PFSK-1 (cell line): ENCODE measurements around the gene ATG3.

Experiments
- FOXP2 ChIP-seq: optimal IDR thresholded peaks from 2 replicates; pipeline ENCODE3; 2011; ENCODE audit warnings: borderline replicate concordance, control low read depth, inconsistent platforms; ENCODE audit not compliant: insufficient read depth; ENCODE audit errors: extremely low read length, extremely low read depth
- POLR2AphosphoS5 ChIP-seq: IDR thresholded peaks from 2 replicates; pipeline ENCODE4 v1.6.1; 2012; ENCODE audit warnings: low read depth, mild to moderate bottlenecking, control low read depth, low read length, moderate library complexity
- REST ChIP-seq, 2 experiments: IDR thresholded peaks; 2 replicates each; pipeline versions ENCODE4 v1.6.1 to v1.8.0; 2011 to 2012; ENCODE audit warnings: low read depth in 2 of 2, low read length in 2 of 2, control low read depth in 1 of 2, inconsistent platforms in 1 of 2, mild to moderate bottlenecking in 1 of 2, moderate library complexity in 1 of 2; ENCODE audit not compliant: insufficient read depth in 1 of 2
- SIN3A ChIP-seq: IDR thresholded peaks from 2 replicates; pipeline ENCODE4 v1.6.1; 2012; ENCODE audit warnings: mild to moderate bottlenecking, low read length, moderate library complexity, borderline replicate concordance; ENCODE audit not compliant: insufficient read depth
- TAF1 ChIP-seq: IDR thresholded peaks from 2 replicates; pipeline ENCODE4 v1.6.1; 2012; ENCODE audit warnings: low read length, control low read depth, borderline replicate concordance; ENCODE audit not compliant: insufficient read depth

The ATG3 gene

GRCh38 chr3:112605285-112605684 lies 43.5 kb upstream of the ATG3 start:
- TF ChIP-seq TAF1 (no peak), SIN3A (no peak), REST (IDR thresholded peaks at IDR 0.05; ENCODE audit: insufficient read depth in 1 of 2, low read depth in 2 of 2, low read length in 2 of 2) (no peak), FOXP2 (no peak), POLR2AphosphoS5 (no peak)

- TF ChIP-seq SIN3A: no peak
- no peak for TF ChIP-seq REST (IDR thresholded peaks at IDR 0.05; ENCODE audit: insufficient read depth in 1 of 2, low read depth in 2 of 2, low read length in 2 of 2)
- TF ChIP-seq FOXP2: no peak
- TF ChIP-seq TAF1: no peak
- TF ChIP-seq POLR2AphosphoS5: no peak
These were observed 42.8 kb upstream of the ATG3 start for GRCh38 chr3:112604536-112604935.

GRCh38 chr3:112602217-112602838 lies 40.6 kb upstream of the ATG3 start:
- TF ChIP-seq FOXP2: no peak
- TF ChIP-seq REST (IDR thresholded peaks at IDR 0.05; ENCODE audit: insufficient read depth in 1 of 2, low read depth in 2 of 2, low read length in 2 of 2): no peak
- no peak for TF ChIP-seq TAF1
- no peak for TF ChIP-seq SIN3A
- TF ChIP-seq POLR2AphosphoS5: no peak

GRCh38 chr3:112598731-112599130 lies 37.0 kb upstream of the ATG3 start:
- no peak for TF ChIP-seq REST (IDR thresholded peaks at IDR 0.05; ENCODE audit: insufficient read depth in 1 of 2, low read depth in 2 of 2, low read length in 2 of 2)
- no peak for TF ChIP-seq SIN3A
- no peak for TF ChIP-seq POLR2AphosphoS5
- TF ChIP-seq TAF1: no peak
- no peak for TF ChIP-seq FOXP2
